Testis (tissue), 2 donors: ENCODE measurements around the gene CDK13.
"Not testable (repeated sequence)": the region's sequence is repeated elsewhere in the genome, so short reads cannot be mapped to it uniquely, and the experiment has no call there.

Source experiments
- POLR2A ChIP-seq: fragments of 450-650 bp; IDR thresholded peaks from one replicate; pipeline ENCODE4 v1.6.1; 2017; ENCODE audit warnings: antibody characterized with exemption, mild to moderate bottlenecking, moderate library complexity
- TF ChIP-seq, protein P1 (sequence below), 3 experiments: fragments of 450-650 bp in 2 of 3; fragments of 200-600 bp in 1 of 3; sonication (generic) in 1 of 3; IDR thresholded peaks; one replicate each; pipeline ENCODE4 v1.5.1; 2016 to 2019; ENCODE audit warnings: antibody characterized with exemption in 3 of 3, mild to moderate bottlenecking in 2 of 3, moderate library complexity in 1 of 3

DNA sequence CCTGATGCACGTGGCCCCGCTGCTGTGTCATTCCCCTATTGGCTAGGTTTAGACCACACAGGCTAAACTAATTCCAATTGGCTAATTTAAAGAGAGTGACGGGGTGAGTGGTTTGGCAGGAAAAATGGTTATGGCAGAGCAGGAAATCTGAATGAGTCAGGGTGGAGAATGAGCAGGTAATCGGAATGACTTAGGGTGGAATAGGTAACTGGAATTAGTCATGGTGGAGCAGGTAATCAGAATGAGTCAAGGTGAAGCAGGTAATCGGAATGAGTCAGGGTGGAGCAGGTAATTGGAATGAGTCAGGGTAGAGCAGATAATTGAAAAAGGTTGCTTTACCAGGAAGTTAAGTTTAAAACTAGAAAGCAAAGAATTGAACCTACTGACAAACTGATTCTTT lies 191.9 kb downstream of the CDK13 start:
- TF ChIP-seq, protein P1, sequence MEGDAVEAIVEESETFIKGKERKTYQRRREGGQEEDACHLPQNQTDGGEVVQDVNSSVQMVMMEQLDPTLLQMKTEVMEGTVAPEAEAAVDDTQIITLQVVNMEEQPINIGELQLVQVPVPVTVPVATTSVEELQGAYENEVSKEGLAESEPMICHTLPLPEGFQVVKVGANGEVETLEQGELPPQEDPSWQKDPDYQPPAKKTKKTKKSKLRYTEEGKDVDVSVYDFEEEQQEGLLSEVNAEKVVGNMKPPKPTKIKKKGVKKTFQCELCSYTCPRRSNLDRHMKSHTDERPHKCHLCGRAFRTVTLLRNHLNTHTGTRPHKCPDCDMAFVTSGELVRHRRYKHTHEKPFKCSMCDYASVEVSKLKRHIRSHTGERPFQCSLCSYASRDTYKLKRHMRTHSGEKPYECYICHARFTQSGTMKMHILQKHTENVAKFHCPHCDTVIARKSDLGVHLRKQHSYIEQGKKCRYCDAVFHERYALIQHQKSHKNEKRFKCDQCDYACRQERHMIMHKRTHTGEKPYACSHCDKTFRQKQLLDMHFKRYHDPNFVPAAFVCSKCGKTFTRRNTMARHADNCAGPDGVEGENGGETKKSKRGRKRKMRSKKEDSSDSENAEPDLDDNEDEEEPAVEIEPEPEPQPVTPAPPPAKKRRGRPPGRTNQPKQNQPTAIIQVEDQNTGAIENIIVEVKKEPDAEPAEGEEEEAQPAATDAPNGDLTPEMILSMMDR (IDR thresholded peaks at IDR 0.05): not testable (repeated sequence)
- TF ChIP-seq POLR2A: not testable (repeated sequence)
